ENCODE data around the gene TBC1D7.

TBC1D7 gene

GRCh38 chr6:13318821-13319220 lies 9.5 kb downstream of the TBC1D7 start:
- DNase-seq, result no peak

GRCh38 chr6:13315896-13316295 lies 12.4 kb downstream of the TBC1D7 start:
- no peak for DNase-seq

- DNase-seq, result no peak
Observed at GRCh38 chr6:13314806-13315205, 13.5 kb downstream of the TBC1D7 start.

GRCh38 chr6:13311155-13311554 lies 17.2 kb downstream of the TBC1D7 start:
- no peak for DNase-seq

GRCh38 chr6:13308332-13308731 lies 20.0 kb downstream of the TBC1D7 start:
- DNase-seq, result no peak

GRCh38 chr6:13307508-13307995 lies 20.8 kb downstream of the TBC1D7 start:
- no peak for DNase-seq

DNA sequence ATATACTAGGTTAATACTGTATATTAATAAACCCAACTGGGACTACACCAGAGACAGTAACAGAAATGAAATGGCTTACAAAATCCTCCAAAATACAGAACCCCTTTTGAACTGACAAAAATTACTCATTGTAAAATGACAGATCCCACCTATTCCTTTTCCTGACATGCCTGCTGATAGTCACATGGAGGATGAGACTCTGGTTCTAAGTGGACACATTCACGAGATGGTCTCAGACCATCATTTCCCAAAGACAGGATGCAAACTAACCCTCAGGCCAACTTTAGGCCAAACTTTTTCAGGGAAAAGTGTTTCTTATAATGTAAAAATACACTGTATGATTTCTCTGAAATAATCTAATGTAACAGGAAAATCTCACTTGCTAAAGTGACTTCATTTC lies 22.5 kb downstream of the TBC1D7 start:
- DNase-seq, result no peak

GRCh38 chr6:13305288-13305687 lies 23.0 kb downstream of the TBC1D7 start:
- no peak for DNase-seq

DNA sequence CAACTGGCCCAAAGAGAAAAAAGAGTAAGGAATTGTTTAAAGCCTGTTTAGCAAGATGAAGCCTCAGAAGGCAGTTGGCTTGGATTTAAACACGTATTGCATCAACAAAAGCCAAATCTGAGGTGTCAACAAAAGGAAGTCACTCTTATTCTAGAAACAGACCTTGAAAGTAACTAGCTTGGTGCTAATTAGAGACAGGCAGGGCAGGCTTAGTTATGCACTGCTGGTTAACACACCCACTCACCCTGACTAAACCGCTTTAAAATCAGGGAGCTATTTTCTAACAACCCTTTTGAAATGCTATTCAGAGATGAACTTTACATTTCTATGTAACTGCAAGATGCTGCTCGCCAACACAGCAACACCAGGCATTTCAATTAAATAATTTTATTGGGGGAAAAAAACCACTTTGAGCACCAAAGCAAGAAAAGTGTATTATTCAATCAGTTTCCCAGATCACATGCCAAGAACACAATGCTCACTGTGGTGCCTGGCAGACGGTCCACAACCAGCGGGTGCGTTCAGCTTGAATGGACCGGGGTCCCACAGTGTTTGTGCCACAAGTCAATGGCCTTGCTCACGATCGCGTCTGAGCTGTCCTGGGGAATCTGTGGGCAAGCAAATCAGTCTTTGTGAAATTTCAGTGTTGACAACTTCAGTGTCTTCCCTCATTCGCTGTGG lies 23.6 kb downstream of the TBC1D7 start:
- no peak for DNase-seq

DNA sequence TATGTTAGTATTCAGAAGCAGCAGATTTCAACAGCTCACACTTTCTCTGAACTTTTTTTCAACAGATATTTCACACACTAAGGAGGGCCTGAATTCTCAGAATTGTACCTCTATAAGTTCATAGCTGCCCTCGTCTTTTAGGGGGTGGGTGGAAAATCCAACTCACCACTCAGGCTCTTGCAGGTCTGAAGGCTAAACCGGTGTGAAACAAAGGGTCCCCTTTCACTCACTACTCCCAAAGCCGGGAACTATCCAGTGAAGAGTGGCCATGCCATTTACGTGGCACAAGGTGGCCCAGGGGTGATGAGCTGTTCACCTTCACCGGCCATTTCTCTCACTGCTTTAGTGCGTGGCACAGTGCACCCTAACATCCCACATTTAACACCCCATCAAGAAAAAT lies 24.2 kb downstream of the TBC1D7 start:
- DNase-seq, result no peak

GRCh38 chr6:13303668-13304017 lies 24.7 kb downstream of the TBC1D7 start:
- peak; percentile 26 for DNase-seq

DNA sequence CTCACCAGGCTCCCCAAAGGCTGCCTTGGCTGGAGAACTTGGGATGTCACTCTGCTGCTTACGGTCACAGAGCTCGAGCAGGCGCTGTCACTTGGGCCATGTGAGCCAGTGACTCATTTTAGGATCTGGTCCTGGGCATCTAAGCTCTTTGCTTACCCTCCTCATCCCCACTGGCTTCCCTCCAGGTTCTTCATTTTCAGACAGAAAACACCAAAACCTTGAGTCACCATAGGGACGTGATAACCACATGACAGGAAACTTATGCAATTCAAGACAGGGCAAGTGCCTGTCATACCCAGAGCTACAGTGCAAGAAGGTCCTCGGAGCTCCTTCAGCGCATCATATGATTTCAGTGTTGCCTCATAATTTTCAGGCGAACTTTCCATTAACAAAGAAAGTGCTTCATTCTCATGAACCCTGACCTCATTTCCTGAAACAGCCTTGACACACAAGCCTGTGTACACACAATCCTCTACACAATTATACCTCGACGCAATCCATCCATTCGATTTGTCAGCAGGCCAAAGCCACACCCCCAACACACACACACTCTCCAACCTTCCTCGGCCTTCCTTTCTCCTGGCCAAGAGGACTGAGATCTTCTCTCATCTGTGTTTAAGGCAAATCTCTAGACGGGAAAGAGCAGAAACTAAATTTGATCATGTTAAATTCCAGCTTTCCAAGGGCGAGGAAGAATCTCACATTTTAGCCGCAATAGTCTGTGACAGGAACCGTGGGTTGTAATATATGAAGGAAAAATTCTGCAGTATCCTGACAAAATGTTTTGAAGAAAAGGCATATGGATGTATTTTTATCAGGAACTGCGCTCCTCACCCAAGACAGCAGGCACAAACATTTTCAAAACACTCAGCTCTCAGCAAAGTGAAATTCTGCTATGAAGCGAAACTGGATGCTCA lies 25.3 kb downstream of the TBC1D7 start:
- peak; percentile 66 for DNase-seq

GRCh38 chr6:13302291-13302690 lies 26.0 kb downstream of the TBC1D7 start:
- no peak for DNase-seq

DNA sequence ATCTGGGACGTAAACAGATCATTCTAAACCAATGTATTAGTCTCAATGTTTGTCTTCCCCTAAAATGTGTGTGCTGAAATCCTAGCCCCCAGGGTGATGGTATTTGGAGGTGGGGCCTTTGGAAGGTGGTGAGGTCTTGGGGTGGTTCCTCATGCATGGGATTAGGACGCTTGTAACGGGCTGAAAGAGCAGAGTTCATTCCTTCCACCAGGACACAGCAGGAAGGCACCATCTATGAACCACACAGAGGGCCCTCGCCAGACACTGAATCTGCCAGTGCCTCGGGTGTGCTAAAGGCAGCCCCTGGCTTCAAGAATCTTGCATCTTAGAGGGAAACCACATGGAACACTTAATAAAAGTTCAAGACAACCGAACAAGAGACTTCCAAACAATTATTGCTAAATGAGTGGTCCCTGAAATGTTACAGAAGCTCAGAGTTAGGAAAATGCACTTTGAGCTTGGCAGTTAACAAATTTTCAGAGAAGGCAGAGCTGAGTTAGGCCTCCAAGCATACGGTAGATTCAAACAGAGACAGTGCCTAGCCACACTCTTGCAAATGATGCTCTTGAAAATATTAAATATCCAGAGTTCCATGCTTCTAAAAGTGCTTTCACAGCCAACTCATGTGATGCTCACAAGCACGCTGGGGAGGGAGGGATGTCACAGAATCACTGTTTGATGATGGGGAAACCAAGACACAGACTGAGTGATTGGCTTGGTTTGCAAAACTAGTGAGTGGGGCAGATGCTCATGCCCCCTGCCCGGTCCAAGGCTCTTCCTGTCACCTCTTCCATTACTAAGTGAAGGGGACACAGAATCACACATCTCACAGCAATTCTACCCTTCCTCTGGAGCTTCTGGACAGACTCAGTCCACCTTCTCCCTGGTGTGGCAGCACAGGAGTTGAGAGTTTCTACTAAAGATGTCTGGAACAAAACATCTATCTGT lies 27.4 kb downstream of the TBC1D7 start:
- DNase-seq, result no peak

- DNase-seq, result no peak
Observed at GRCh38 chr6:13299918-13300317, 28.4 kb downstream of the TBC1D7 start.

- DNase-seq, result no peak
Observed at GRCh38 chr6:13299403-13299821, 28.9 kb downstream of the TBC1D7 start.

GRCh38 chr6:13298446-13298845 lies 29.9 kb downstream of the TBC1D7 start:
- DNase-seq, result no peak

- DNase-seq, result no peak
Observed at GRCh38 chr6:13297391-13297790, 30.9 kb downstream of the TBC1D7 start.

DNA sequence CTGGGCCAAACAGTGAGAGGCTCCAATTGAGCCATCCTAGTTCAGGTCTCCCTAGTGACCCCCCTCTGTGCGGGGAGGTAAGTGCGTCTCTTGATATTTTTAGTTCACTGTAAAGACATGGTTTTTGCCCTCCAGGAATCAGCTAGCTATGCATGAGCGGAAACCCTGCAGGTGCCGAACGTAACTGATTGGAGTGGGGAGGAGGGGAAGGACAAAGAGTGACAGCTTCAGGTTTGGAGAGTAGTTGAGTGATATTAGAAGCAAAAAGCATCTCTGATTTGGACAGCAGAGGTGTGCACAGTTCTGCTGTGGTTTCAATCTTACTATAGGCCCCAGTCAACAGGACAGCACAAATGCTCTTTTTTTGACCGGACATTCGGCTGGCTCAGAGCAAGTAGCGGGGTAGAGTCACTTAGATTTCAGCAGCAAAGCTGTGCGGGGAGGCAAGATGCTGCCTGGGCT lies 31.8 kb downstream of the TBC1D7 start:
- no peak for DNase-seq

DNA sequence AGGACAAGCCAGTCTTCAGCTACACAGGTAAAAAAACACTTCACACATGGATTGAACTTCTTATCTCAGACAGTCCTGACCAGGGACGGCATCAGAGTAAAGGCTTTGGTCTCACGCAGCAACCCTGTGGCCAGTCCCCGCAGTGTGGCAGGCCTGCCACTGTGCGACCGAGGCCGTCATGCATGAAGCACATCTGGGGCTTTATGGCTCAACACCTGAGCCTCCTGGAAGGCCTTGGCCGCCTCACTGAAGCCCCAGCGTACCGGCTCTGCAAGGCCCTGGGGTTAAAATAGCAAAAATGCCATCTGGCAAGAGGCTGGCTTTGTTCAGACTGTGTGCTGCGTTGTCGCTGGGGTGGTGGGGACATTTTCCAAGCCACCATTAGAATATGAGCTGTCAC lies 32.8 kb downstream of the TBC1D7 start:
- DNase-seq, result no peak

GRCh38 chr6:13294499-13295069 lies 33.8 kb downstream of the TBC1D7 start:
- no peak for DNase-seq

- DNase-seq, result no peak
Observed at GRCh38 chr6:13292774-13293173, 35.6 kb downstream of the TBC1D7 start.

- no peak for DNase-seq
Observed at GRCh38 chr6:13290335-13290734, 38.0 kb downstream of the TBC1D7 start.

All from CD4-positive, alpha-beta T cell treated with Interleukin-17A for 1 hour (primary cell).